ENCODE data around the gene DHRSX. TPM values are rescaled to one million over a fixed set of nuclear protein-coding genes. Genes with fewer than 3 reads are reported as not detected.
"Not testable (repeated sequence)": the region's sequence is repeated elsewhere in the genome, so short reads cannot be mapped to it uniquely, and the experiment has no call there.

DHRSX gene
- polyA plus RNA-seq, 1 donor = 18.3 TPM

- no peak for DNase-seq
These were observed 248.3 kb downstream of the DHRSX start for GRCh38 chrX:2252331-2253065.

DNA sequence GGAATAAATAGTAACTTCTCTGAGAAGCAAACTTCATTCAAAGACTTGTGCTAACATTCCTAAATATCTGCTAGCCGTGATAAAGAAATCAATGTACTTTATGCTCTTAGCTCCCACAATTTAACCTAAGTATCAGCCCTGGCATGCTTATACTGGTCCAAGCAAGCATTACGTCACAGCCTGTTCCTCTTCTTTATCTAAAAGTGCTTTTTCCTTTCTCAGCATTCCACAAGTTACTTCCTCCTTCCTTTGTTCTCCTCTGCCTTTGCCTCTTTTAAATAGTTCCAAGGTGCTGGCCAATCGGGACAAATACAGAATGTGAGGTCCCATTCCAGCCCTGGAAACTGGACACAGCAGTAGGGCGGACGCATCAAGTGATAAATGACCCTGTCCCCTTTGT lies 249.6 kb downstream of the DHRSX start:
- no peak for DNase-seq

GRCh38 chrX:2243913-2244460 lies 256.8 kb downstream of the DHRSX start:
- DNase-seq = no peak

- no peak for DNase-seq
These were observed 257.8 kb downstream of the DHRSX start for GRCh38 chrX:2242980-2243379.

- no peak for DNase-seq
These were observed 258.4 kb downstream of the DHRSX start for GRCh38 chrX:2242326-2242725.

GRCh38 chrX:2241496-2241895 lies 259.3 kb downstream of the DHRSX start:
- DNase-seq = not testable (repeated sequence)

DNA sequence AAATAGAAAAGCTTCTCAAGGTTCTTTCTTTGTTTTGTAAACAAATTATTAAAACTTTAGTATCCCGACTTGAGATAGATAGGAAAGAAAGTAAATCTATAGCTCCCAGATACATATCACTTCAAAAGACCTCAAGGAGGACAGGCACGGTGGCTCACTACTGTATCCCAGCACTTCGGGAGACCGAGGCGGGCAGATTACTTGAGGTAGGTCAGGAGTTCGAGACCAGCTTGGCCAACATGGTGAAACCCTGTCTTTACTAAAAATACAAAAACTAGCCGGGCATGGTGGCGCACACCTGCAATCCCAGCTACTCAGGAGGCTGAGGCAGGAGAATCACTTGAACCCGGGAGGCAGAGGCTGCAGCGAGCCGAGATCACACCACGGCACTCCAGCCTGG lies 260.0 kb downstream of the DHRSX start:
- not testable (repeated sequence) for DNase-seq

DNA sequence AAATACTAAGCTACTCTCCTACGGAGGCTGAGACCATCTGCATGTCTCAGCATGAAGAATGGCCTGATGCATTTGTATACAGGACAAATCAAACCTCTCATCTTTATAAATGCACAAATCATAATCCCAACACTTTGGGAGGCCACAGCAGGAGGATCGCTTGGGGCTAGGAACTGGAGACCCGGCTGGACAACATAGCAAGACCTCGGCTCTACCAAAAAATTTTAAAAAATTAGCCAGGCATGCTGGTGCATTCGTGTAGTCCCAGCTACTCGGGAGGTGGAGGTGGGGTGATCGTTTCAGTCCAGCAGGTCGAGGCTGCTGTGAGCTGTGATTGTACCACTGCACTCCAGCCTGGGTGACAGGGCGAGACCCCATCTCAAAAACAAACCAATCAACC lies 262.8 kb downstream of the DHRSX start:
- no peak for DNase-seq

GRCh38 chrX:2231570-2232192 lies 269.1 kb downstream of the DHRSX start:
- no peak for DNase-seq

DNA sequence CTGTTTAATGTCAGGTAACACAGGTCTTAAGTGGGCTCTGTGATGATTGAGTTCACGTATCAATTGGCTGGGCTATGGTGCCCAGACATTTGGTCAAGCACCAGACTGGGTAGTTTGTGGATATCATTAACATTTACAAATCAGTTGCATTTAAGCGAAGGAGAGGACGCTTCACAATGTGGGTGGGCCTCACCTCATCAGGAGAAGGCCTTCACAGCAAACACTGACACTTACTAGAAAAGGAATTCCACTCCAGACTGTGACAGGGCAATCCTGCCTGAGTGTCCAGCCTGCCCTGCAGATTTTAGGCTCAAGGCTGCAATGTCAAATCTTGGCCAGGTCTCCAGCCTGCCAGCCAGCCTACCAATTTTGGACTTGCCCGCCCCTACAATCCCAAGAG lies 270.3 kb downstream of the DHRSX start:
- no peak for DNase-seq

DNA sequence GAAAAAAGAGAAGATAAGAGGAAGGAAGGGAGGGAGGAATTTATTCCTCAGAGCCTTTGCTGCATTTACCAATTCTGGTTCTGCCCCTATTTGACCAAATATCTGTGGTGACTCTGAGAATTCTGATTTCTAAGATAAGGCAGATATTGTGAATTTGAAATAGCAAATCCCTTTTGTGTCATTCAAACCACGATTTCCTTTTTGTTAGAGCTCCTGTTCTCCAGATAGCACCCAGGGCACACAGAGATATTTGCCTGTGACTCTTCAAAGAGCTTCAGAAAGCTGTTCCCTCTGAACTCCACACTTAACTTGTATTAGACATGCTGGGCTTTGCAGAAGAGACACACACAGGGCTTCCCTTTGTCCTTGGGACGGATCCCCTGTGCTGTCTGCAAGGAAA lies 272.2 kb downstream of the DHRSX start:
- no peak for DNase-seq

DNA sequence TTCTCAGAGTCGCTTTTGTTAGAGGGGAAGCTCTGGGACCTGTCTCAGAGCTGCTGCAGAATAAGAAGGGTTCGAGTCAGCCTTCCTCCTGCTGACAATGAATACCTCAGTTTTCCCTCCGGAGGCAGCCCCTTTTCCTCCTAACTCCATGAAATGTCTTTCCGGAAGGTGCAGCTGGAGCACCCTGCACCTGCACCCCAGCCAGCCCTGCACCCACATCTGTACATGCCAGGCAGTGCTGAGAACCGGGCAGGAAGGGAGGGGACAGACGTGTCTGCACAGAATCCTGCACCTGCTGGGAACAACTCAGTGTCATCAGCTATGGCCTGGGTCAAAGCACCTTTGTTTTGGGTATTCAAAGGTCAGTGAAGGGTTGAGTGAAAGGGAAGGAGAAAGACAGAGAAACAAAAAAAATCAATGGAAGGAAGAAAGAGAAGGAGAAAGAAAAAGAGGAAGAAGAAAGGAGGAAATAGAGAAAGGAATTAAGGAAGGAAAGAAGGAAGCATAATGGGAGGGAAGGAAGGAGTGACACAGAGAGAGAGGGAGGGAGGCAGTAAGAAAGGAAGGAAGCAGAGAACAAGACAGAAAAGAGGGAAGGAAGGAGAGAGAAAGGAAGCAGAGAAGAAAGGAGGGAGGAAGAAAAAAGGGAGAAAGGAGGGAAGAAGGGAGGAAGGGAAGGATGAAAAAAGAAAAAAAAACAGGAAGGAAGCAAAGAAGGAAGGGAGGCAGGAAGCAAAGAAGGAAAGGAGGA lies 273.7 kb downstream of the DHRSX start:
- no peak for DNase-seq

DNA sequence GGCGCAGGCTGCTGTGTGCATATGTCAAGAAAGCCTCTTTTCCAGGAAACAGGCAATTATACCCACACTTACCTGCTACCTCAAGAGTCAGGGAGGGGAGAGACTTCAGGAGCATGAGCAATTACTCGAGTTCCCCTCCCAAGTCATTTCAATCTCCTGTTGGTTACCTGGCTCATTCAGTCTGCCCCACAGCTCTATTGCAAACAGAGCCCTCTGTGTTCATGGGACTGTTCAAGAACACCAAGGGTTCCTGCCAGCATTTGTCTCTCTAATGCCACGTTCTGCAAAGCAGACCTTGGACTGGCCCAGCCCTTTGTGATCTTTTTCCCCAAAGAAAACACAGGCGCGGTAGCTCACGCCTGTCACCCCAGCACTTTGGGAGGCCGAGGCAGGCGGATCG lies 274.6 kb downstream of the DHRSX start:
- no peak for DNase-seq

- no peak for DNase-seq
These were observed 276.1 kb downstream of the DHRSX start for GRCh38 chrX:2224597-2225235.

DNA sequence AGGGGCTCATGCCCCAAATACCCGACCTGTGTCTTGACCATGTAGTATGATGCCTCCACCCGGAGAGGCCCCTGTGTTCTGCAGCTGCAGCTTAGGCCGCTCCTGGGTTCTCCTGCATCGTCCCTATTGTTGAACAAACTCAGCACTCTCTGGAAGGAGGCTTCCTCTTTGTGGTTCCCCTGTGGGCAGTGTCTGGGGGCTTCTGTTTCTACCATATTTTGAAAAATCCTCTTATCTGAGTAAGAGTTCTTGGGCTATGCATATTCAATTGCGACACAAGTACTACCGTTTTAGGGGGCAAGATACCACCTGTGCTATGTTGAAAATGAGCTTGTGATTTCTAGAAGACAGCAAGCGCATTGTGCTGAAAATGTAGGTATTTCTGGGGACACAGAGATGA lies 276.6 kb downstream of the DHRSX start:
- no peak for DNase-seq

- no peak for DNase-seq
These were observed 279.8 kb downstream of the DHRSX start for GRCh38 chrX:2220829-2221567.

GRCh38 chrX:2220296-2220695 lies 280.5 kb downstream of the DHRSX start:
- no peak for DNase-seq

DNA sequence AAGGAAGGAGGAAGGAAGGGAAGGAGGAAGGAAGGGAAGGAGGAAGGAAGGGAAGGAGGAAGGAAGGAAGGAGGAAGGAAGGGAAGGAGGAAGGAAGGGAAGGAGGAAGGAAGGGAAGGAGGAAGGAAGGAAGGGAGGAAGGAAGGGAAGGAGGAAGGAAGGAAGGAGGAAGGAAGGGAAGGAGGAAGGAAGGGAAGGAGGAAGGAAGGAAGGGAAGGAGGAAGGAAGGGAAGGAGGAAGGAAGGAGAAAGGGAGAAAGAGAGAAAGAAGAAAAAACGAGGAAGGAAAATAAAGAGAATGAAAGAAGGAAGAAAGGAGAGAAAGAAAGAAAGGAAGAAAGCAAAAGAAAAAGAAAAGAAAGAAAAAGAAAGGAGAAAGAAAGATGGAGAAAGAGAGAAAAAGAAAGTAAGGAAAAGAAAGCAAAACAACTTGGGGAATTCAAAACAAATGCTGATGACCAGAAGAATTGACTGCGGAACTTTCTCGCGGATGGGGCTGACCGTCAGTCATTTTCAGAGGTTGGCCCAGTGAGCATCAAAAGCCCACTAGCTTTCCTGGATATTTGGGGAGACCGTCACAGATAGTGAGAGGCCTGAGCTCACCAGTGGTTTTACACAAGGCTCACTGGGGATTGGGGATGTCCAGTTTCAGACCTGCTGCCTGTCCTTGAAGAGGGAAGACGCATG lies 286.5 kb downstream of the DHRSX start:
- DNase-seq = not testable (repeated sequence)

DNA sequence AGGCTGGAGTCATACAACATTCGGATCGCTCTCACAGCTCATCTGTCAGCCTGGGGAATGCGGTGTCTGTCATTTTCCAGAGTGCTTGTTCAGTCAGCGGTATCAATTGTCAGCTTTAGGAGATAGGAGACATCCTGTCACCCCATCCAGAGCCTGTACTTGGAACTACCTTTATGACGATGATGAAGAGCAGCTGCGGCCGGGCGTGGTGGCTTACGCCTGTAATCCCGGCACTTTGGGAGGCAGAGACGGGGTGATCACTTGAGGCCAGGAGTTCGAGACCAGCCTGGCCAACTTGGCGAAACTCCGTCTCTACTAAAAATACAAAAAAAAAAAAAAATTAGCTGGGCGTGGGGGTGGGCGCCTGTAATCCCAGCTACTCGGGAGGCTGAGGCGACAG lies 289.1 kb downstream of the DHRSX start:
- DNase-seq = not testable (repeated sequence)

GRCh38 chrX:2193273-2193592 lies 307.5 kb downstream of the DHRSX start:
- DNase-seq = no peak

GRCh38 chrX:2192584-2193272 lies 308.0 kb downstream of the DHRSX start:
- DNase-seq = no peak
